Measurements from ENCODE around the gene CHSY3.

CHSY3 gene

DNA sequence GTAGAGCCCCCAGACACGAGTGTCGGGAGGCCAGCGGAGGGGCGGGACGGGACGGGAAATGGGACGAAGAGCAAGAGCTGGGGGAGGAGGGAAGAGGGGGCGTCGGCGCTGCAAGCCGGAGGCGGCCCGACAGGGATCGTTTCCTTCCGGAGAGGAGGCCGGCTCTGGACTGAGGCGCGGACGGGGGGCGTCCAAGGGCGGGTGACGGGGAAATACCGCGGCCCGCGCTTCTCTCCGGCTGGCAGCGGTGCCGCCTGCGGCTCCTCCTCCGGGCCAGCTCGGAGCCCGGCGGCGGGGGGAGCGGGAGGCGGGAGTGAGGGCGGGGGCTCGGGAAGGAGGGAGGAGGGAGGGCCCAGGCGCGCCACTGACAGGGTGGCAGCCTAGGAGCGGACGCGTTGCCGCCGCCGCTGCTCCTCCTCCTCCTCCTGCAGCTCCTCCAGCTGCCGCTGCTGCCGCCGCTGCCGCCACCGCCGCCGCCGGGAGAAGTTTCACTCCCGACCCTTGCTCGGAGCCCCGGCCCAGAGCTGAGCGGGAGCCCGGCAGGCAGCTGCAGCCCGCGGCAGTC lies at the start of gene CHSY3:
TSS of gene CHSY3 (plus strand) at position 364 of the 565 bp plus-strand sequence.
- no peaks in the 10 kb centered on the region for H3K36me3 ChIP-seq (ENCODE audit: control insufficient read depth, insufficient read depth, low read length)
- H3K9ac ChIP-seq (ENCODE audit: low read depth, low read length) = peak within 1 kb of the TSS; percentile 65
- H3K27me3 ChIP-seq (ENCODE audit: control insufficient read depth, insufficient read depth, low read length) = peaks cover 47% of the 10 kb centered on the region
- no peaks in the 10 kb centered on the region for H3K9me3 ChIP-seq (ENCODE audit: control insufficient read depth, insufficient read depth, low read length)
- no peaks in the 10 kb centered on the region for H3K4me1 ChIP-seq (ENCODE audit: control insufficient read depth, insufficient read depth, low read length)
- peak within 1 kb of the TSS; percentile 79 for H3K4me3 ChIP-seq (ENCODE audit: low read depth, low read length)

DNA sequence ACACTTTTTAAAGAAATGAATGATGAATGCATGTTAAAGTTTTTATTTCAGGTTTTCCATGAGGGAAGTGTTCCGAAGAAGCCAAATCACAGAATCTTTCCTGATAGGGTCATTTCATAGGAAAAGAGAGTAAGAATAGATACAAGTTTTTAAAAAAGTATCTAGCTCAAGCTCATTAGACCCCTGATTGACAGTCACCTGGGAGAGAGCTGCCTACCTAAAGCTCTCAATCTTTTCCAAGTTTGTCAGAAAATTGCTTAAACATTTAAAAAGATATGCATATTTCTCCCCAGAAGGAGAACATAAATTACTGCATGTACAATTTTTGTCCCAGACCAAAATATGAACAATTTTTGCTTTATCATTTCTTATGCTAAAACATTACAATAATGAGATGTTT lies 47.9 kb upstream of the CHSY3 start:
- Histone ChIP-seq H3K4me1 (ENCODE audit: control insufficient read depth, insufficient read depth, low read length) (no peaks in the 10 kb centered on the region), H3K9ac (ENCODE audit: low read depth, low read length) (no peak overlapping the region), H3K36me3 (ENCODE audit: control insufficient read depth, insufficient read depth, low read length) (no peaks in the 10 kb centered on the region), H3K4me3 (ENCODE audit: low read depth, low read length) (no peak overlapping the region), H3K9me3 (ENCODE audit: control insufficient read depth, insufficient read depth, low read length) (no peaks in the 10 kb centered on the region), H3K27me3 (ENCODE audit: control insufficient read depth, insufficient read depth, low read length) (no peaks in the 10 kb centered on the region)

DNA sequence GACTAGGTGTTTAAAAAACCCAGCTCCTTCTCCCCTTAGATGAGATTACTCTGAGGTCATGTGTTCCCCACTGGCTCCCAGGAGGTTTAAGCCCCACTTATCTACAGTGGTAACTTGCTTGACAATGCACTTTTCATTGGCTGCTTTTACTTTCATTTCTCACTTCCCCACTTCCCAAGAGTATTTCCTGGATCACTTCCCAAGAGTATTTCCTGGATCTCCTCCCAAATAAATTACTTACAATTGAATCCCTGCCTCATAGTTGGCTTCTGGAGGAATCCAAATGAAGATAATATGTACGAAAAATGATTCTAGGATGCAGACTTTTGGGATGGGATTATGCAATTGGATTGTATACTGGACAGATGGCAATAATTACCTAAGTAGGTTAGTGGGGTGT lies 47.1 kb upstream of the CHSY3 start:
- Histone ChIP-seq H3K4me1 (ENCODE audit: control insufficient read depth, insufficient read depth, low read length) (no peaks in the 10 kb centered on the region), H3K36me3 (ENCODE audit: control insufficient read depth, insufficient read depth, low read length) (no peaks in the 10 kb centered on the region), H3K27me3 (ENCODE audit: control insufficient read depth, insufficient read depth, low read length) (no peaks in the 10 kb centered on the region), H3K4me3 (ENCODE audit: low read depth, low read length) (no peak overlapping the region), H3K9me3 (ENCODE audit: control insufficient read depth, insufficient read depth, low read length) (no peaks in the 10 kb centered on the region), H3K9ac (ENCODE audit: low read depth, low read length) (no peak overlapping the region)

DNA sequence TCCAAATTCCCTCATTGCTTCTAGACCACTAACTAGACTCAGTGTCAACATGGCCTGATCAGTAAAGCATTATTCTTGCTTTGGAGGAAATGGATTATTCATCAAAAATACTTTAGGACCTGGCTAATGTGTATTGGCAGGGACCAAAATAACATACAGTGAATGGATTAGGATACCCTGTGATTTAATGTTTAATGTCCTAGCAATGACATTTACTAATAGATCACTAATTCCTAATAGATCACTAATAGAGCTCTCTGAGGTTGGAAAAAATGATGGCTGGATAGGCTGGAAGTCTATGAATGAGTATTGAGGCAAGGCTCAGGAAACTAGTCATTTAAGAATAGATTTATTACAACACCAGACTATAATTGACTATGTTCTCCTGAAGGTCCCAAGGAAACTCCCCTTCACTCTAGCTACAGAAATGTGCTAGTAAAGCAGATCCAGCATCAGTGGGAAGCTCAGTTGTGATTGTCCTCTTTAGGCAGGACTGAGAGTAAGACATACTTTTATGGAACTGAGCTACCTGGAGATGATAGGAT lies 46.1 kb upstream of the CHSY3 start:
- Histone ChIP-seq H3K4me3 (ENCODE audit: low read depth, low read length) (no peak overlapping the region), H3K36me3 (ENCODE audit: control insufficient read depth, insufficient read depth, low read length) (no peaks in the 10 kb centered on the region), H3K9me3 (ENCODE audit: control insufficient read depth, insufficient read depth, low read length) (no peaks in the 10 kb centered on the region)

DNA sequence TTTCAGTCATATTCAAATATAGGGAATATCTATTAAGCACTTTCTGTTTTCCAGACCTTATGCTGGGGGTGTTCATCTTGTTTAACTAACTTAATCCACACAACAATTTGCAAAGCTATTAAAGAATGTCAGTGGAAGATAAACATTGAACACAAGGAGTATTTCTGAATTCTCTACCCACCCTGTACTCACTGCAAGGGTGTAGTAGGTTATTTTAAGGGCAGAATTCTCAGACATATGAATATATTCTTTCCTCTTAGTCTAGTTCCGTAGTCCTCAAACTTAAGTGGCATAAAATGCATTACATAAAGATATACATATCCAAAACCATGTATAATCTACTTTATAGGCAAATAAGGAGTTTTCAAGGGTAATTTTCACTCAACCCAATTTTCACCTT lies 19.9 kb upstream of the CHSY3 start:
- H3K4me3 ChIP-seq (ENCODE audit: low read depth, low read length) = no peak overlapping the region
- no peaks in the 10 kb centered on the region for H3K9me3 ChIP-seq (ENCODE audit: control insufficient read depth, insufficient read depth, low read length)
- H3K27me3 ChIP-seq (ENCODE audit: control insufficient read depth, insufficient read depth, low read length) = no peaks in the 10 kb centered on the region
- no peak overlapping the region for H3K9ac ChIP-seq (ENCODE audit: low read depth, low read length)
- no peaks in the 10 kb centered on the region for H3K4me1 ChIP-seq (ENCODE audit: control insufficient read depth, insufficient read depth, low read length)
- no peaks in the 10 kb centered on the region for H3K36me3 ChIP-seq (ENCODE audit: control insufficient read depth, insufficient read depth, low read length)

More for the DNA sequence above, 46.1 kb upstream of the CHSY3 start:
- no peaks in the 10 kb centered on the region for H3K4me1 ChIP-seq (ENCODE audit: control insufficient read depth, insufficient read depth, low read length)
- H3K9ac ChIP-seq (ENCODE audit: low read depth, low read length) = no peak overlapping the region
- no peaks in the 10 kb centered on the region for H3K27me3 ChIP-seq (ENCODE audit: control insufficient read depth, insufficient read depth, low read length)

DNA sequence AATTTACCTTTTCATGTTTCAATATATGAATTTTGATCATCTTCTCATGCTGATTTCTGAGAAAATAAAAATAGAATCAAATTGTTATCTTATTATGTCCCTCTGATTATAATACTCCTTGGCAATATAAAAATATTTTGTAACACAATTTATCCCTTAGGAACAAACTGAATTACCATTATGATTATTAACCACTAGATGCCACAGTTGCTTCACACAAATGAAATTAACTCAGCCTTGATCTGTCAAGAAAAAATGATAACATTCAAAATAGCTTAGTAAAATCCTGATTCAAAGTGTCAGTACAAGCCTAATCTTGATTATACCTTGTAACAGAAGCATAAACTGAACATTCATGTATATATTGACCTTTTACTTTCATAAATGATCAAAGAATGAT lies 4.8 kb upstream of the CHSY3 start:
- H3K36me3 ChIP-seq (ENCODE audit: control insufficient read depth, insufficient read depth, low read length) = no peaks in the 10 kb centered on the region
- no peak overlapping the region for H3K9ac ChIP-seq (ENCODE audit: low read depth, low read length)
- peaks cover 18% of the 10 kb centered on the region for H3K27me3 ChIP-seq (ENCODE audit: control insufficient read depth, insufficient read depth, low read length)
- H3K4me1 ChIP-seq (ENCODE audit: control insufficient read depth, insufficient read depth, low read length) = no peaks in the 10 kb centered on the region
- H3K9me3 ChIP-seq (ENCODE audit: control insufficient read depth, insufficient read depth, low read length) = no peaks in the 10 kb centered on the region
- no peak overlapping the region for H3K4me3 ChIP-seq (ENCODE audit: low read depth, low read length)

DNA sequence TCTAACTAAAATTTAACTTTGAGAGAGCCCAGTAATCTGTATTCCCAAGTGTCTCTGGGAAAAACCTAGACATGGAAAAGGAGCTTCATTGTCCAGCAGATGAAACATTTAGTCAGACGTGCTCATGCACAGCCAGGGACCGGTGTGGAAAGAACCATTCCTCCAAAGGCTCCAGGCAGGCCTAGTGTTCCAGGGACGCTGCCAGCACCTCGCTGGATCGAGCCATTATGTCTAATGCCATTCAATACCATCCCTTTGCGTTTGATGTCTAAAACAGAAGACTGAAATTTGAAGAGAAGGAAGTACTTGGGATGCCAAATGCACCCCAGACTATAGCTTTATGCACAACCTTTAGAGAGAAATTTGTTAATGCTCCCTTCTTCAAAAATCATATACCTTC lies 1.4 kb upstream of the CHSY3 start:
- no peak overlapping the region for H3K9ac ChIP-seq (ENCODE audit: low read depth, low read length)

DNA sequence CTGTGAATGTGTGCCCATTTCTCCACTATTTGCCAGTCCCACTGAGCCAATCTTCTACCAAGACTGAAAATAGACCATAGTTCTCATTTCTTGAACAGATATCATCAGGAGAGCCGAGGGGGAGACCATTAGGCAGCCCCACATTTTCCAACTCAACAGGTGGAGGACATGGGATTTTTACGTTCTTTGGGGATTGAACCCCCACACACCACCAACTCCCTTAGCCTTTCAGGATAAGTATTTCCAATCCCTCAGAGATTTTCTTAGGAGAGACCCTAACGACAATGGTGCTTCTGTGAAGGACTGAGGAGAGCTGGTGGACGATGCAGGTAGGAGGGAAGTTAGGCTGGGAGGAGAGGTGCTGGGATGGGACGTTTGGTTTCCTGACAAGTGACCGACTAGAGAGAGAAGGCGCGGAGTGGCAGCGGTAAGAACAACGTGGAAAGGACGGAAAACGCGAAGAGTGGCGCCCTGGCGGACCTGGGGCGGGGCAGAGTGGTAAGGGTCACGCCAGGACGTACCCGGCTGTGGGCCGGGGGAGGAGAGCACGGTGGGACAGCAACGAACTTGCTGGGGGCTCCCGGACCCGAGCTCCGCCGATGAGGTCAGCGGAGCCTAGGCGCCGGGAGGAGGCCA lies 681 bp upstream of the CHSY3 start:
- H3K9me3 ChIP-seq (ENCODE audit: control insufficient read depth, insufficient read depth, low read length) = no peaks in the 10 kb centered on the region
- peak overlapping the region; percentile 79 for H3K4me3 ChIP-seq (ENCODE audit: low read depth, low read length)
- peaks cover 47% of the 10 kb centered on the region for H3K27me3 ChIP-seq (ENCODE audit: control insufficient read depth, insufficient read depth, low read length)
- no peaks in the 10 kb centered on the region for H3K36me3 ChIP-seq (ENCODE audit: control insufficient read depth, insufficient read depth, low read length)
- no peaks in the 10 kb centered on the region for H3K4me1 ChIP-seq (ENCODE audit: control insufficient read depth, insufficient read depth, low read length)
- peak overlapping the region; percentile 65 for H3K9ac ChIP-seq (ENCODE audit: low read depth, low read length)

More for the DNA sequence above, 1.4 kb upstream of the CHSY3 start:
- Histone ChIP-seq H3K4me3 (ENCODE audit: low read depth, low read length) (no peak overlapping the region), H3K27me3 (ENCODE audit: control insufficient read depth, insufficient read depth, low read length) (peaks cover 43% of the 10 kb centered on the region), H3K9me3 (ENCODE audit: control insufficient read depth, insufficient read depth, low read length) (no peaks in the 10 kb centered on the region), H3K36me3 (ENCODE audit: control insufficient read depth, insufficient read depth, low read length) (no peaks in the 10 kb centered on the region), H3K4me1 (ENCODE audit: control insufficient read depth, insufficient read depth, low read length) (no peaks in the 10 kb centered on the region)

DNA sequence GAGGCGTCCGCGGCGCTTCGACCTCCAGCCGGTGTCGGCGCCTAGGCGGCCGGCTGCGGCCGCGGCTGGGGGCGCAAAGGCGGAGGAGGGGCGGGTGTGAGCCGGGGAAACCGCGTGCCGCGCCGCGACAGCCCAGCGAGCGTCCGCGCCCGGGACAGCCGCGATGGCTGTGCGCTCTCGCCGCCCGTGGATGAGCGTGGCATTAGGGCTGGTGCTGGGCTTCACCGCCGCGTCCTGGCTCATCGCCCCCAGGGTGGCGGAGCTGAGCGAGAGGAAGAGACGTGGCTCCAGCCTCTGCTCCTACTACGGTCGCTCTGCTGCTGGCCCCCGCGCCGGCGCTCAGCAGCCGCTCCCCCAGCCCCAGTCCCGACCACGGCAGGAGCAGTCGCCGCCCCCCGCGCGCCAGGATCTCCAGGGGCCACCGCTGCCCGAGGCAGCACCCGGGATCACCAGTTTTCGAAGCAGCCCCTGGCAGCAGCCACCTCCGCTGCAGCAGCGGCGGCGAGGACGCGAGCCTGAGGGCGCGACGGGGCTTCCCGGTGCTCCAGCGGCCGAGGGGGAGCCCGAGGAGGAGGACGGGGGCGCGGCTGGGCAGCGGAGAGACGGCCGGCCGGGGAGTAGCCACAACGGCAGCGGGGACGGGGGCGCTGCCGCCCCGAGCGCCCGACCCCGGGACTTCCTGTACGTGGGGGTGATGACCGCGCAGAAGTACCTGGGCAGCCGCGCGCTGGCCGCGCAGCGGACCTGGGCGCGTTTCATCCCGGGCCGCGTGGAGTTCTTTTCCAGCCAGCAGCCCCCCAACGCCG lies 605 bp downstream of the CHSY3 start:
- Histone ChIP-seq H3K27me3 (ENCODE audit: control insufficient read depth, insufficient read depth, low read length) (peaks cover 47% of the 10 kb centered on the region), H3K9me3 (ENCODE audit: control insufficient read depth, insufficient read depth, low read length) (no peaks in the 10 kb centered on the region), H3K4me3 (ENCODE audit: low read depth, low read length) (peak overlapping the region; percentile 60), H3K36me3 (ENCODE audit: control insufficient read depth, insufficient read depth, low read length) (no peaks in the 10 kb centered on the region), H3K4me1 (ENCODE audit: control insufficient read depth, insufficient read depth, low read length) (no peaks in the 10 kb centered on the region), H3K9ac (ENCODE audit: low read depth, low read length) (no peak overlapping the region)

DNA sequence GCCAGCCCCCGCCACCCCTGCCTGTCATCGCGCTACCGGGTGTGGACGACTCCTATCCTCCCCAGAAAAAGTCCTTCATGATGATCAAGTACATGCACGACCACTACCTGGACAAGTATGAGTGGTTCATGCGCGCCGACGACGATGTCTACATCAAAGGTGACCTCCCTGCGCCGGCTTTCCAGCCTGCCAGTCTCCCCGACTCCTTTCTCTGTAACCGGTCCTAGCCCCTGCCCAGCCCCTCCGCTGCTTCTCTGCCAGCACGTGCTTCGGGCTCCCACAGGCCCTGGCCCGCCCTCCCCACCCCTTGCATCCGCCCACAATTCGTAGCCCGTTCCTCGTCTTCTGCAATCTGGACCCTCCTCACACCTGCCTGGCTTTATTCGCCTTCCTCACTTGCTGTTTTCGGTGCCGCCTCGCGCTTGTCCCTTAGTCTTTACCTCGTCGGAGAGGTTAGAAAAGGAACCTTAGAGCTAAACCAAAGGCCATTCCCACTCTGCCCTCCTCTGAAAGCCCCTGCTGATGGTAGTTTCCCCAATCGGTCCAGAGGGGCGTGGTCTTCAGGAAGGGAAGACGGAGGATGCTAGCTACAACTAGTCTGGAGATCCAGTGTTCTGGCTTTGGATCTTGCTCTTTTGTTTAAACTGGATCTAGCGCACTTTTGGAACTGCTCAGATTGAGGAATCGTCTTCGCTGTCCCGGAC lies 1.4 kb downstream of the CHSY3 start:
- Histone ChIP-seq H3K27me3 (ENCODE audit: control insufficient read depth, insufficient read depth, low read length) (peaks cover 47% of the 10 kb centered on the region), H3K36me3 (ENCODE audit: control insufficient read depth, insufficient read depth, low read length) (no peaks in the 10 kb centered on the region), H3K9ac (ENCODE audit: low read depth, low read length) (no peak overlapping the region), H3K4me3 (ENCODE audit: low read depth, low read length) (peak overlapping the region; percentile 60), H3K4me1 (ENCODE audit: control insufficient read depth, insufficient read depth, low read length) (no peaks in the 10 kb centered on the region), H3K9me3 (ENCODE audit: control insufficient read depth, insufficient read depth, low read length) (no peaks in the 10 kb centered on the region)

DNA sequence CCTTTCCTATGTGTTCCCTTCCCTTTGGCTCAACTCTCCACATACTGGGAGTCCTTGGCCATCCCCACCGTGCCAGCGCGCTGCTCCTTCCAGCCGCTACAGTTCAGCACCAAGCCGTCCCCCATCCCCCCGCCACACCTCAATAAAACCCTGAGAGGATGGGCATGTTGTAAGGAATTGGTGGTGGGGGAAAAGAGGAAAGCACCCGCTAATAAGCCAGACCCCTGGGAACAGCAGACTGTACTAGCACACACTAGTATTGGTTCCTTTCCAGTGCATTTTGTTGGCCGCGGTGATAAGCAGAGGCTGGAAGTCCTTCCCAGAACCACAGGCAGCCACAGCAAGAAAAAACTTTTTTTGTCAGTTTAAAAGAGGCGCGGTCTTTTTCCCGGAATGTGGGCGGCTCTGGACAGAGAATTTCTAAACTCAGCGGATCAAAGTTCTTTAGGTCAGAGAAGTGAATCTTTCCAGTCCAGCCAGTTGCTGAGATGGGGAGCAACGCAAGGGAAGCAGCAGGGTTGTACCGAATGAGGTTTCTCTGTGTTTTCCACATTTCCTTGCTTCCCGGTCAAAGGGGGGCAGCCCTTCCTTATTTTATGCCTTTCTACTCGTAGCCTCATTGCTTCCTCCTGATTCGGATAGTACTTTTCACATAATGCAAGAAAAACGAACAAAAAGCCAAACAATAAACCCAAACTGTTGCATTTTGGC lies 2.1 kb downstream of the CHSY3 start:
- Histone ChIP-seq H3K27me3 (ENCODE audit: control insufficient read depth, insufficient read depth, low read length) (peaks cover 47% of the 10 kb centered on the region), H3K4me1 (ENCODE audit: control insufficient read depth, insufficient read depth, low read length) (no peaks in the 10 kb centered on the region), H3K9ac (ENCODE audit: low read depth, low read length) (no peak overlapping the region), H3K4me3 (ENCODE audit: low read depth, low read length) (peak overlapping the region; percentile 60), H3K36me3 (ENCODE audit: control insufficient read depth, insufficient read depth, low read length) (no peaks in the 10 kb centered on the region), H3K9me3 (ENCODE audit: control insufficient read depth, insufficient read depth, low read length) (no peaks in the 10 kb centered on the region)
